BJ (cell line): ENCODE data around the gene AKNAD1. TPM values are rescaled to one million over a fixed set of nuclear protein-coding genes. Genes with fewer than 3 reads are reported as not detected.

Experiments
- CTCF ChIA-PET: fragments of 350-600 bp; formaldehyde crosslinking; extraction: SDS; loops from one replicate; lab custom pipeline; 2021; ENCODE audit warnings: antibody characterized with exemption, inconsistent platforms; lab: Yijun Ruan, JAX
- POLR2A ChIA-PET: fragments of 300-600 bp; sonication (Branson Sonifier 250); formaldehyde crosslinking; extraction: SDS; loops from one replicate; lab custom pipeline; 2021; ENCODE audit warnings: antibody characterized with exemption; lab: Charles Lee
- DNase-seq: peaks from one replicate; pipeline ENCODE4 v3.0.0-alpha.2; 2011; ENCODE audit warnings: low read depth
- H3K27me3 ChIP-seq: 2 replicates; pipeline ENCODE4 v1.6.0; 2011; ENCODE audit warnings: low read length; ENCODE audit not compliant: control insufficient read depth, insufficient read depth
- H3K36me3 ChIP-seq: 2 replicates; pipeline ENCODE4 v1.5.1; 2011; ENCODE audit warnings: low read length; ENCODE audit not compliant: control insufficient read depth, insufficient read depth
- H3K4me3 ChIP-seq: 2 replicates; pipeline ENCODE4 v1.5.1; 2011; ENCODE audit warnings: low read depth, mild to moderate bottlenecking, control low read depth, low read length
- polyA minus RNA-seq: library from RNA; depleted of rRNA, polyadenylated mRNA; stranded (reverse); fragments of >200 nt; gene quantifications from 2 replicates; pipeline ENCODE4 v1.2.3, GENCODE V29; 2011; rRNA and poly(A)+ RNA removed
- polyA plus RNA-seq: library from polyadenylated mRNA; depleted of rRNA; stranded (reverse); fragments of >200 nt; gene quantifications from 2 replicates; pipeline ENCODE4 v1.2.3, GENCODE V29; 2011; rRNA removed
- TF ChIP-seq, protein P1 (sequence below): IDR thresholded peaks from 2 replicates; pipeline ENCODE4 v1.5.1; 2011; ENCODE audit warnings: low read depth, mild to moderate bottlenecking, control low read depth, inconsistent platforms, low read length, moderate library complexity; ENCODE audit not compliant: insufficient read depth

AKNAD1 gene, protein sequence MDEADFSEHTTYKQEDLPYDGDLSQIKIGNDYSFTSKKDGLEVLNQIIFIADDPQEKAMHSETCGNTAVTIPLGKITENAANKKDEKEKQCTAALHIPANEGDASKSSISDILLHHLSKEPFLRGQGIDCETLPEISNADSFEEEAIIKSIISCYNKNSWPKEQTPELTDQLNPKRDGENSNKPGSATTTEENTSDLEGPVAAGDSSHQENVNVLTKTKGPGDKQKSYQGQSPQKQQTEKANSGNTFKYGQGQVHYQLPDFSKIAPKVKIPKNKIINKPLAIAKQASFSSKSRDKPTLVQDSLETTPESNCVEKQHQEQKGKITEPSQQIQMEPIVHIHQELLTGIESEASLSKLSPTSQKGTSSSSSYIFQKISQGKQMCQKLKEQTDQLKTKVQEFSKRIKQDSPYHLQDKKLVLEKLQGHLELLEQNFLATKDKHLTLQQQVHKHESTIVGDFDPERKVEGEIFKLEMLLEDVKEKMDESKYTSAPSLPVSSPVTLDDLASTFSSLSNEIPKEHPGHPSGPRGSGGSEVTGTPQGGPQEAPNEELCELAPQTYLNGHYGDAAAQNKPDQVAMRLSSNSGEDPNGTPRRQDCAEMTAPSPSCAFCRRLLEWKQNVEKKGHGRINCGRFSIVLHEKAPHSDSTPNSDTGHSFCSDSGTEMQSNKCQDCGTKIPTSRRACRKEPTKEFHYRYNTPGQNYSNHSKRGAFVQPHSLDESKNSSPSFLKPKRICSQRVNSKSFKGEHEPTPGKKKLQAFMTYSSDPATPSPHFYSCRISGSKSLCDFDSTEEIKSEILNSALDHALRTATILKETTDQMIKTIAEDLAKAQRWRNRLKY
- polyA plus RNA-seq = 0.25 and 0.32 TPM in 2 replicates
- polyA minus RNA-seq = not detected in 2 replicates

DNA sequence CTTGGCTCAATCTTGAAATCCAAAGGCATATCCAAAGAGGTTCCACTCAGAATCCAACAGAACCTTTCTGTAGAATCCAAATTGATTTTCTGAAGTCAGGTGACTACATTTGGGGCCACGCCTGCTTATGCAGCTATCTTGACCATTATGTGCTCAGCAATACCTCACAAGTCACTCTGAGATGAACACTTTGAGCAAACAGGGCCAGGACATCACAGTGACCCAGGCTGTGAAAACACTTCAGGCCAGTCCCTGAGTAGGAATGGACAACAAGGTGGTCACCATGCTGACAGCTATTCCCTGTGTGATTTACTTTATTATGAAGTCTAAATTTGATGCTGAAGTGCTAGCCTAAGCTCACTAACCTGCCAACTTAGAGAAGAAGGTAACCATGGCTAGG is at the start of gene AKNAD1:
Gene AKNAD1, minus strand, starts transcription at position 101 of the 400 bp plus-strand sequence. CDS start 4,430 bp downstream, outside the sequence.
- Histone ChIP-seq H3K4me3 (no peak within 1 kb of the TSS), H3K27me3 (peaks cover 2% of the 10 kb centered on the region), H3K36me3 (no peaks in the 10 kb centered on the region)
- DNase-seq = no peak
- CTCF ChIA-PET = interaction anchor here (1.0 to 1.5 kb wide), 2 partner anchors 9 to 13 kb away, joined by 3 read pairs; no protein-coding TSS in a partner anchor
- POLR2A ChIA-PET = no interaction called here
- TF ChIP-seq, protein P1, sequence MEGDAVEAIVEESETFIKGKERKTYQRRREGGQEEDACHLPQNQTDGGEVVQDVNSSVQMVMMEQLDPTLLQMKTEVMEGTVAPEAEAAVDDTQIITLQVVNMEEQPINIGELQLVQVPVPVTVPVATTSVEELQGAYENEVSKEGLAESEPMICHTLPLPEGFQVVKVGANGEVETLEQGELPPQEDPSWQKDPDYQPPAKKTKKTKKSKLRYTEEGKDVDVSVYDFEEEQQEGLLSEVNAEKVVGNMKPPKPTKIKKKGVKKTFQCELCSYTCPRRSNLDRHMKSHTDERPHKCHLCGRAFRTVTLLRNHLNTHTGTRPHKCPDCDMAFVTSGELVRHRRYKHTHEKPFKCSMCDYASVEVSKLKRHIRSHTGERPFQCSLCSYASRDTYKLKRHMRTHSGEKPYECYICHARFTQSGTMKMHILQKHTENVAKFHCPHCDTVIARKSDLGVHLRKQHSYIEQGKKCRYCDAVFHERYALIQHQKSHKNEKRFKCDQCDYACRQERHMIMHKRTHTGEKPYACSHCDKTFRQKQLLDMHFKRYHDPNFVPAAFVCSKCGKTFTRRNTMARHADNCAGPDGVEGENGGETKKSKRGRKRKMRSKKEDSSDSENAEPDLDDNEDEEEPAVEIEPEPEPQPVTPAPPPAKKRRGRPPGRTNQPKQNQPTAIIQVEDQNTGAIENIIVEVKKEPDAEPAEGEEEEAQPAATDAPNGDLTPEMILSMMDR = no peak

DNA sequence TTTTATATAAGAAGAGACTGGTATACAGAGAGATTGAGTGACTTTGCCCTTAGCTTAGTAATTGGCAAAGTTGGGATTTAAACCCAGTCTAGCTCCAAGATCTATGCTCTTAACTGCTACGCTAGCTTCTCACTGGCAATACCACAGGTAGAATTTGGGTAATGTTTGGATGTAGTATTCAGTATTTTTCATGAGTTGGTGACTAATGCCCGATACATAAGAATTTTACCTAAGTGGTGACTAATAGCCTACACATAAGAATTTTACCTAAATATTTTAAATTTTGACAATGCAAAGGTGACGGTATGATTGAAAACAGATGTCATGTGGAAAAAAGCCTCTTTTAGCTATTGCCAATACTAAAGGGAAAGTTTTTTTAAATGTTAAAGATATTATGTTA is 44.2 kb upstream of the AKNAD1 start:
- no peaks in the 10 kb centered on the region for H3K27me3 ChIP-seq
- CTCF ChIA-PET = interaction anchor here (1.4 kb wide), 1 partner anchor 73 kb away, joined by 9 read pairs; no protein-coding TSS in a partner anchor
- POLR2A ChIA-PET = no interaction called here
- H3K4me3 ChIP-seq = no peak overlapping the region
- TF ChIP-seq, protein P1 = no peak
- no peaks in the 10 kb centered on the region; the same call in 1 of the 2 replicates for H3K36me3 ChIP-seq
- DNase-seq = no peak

DNA sequence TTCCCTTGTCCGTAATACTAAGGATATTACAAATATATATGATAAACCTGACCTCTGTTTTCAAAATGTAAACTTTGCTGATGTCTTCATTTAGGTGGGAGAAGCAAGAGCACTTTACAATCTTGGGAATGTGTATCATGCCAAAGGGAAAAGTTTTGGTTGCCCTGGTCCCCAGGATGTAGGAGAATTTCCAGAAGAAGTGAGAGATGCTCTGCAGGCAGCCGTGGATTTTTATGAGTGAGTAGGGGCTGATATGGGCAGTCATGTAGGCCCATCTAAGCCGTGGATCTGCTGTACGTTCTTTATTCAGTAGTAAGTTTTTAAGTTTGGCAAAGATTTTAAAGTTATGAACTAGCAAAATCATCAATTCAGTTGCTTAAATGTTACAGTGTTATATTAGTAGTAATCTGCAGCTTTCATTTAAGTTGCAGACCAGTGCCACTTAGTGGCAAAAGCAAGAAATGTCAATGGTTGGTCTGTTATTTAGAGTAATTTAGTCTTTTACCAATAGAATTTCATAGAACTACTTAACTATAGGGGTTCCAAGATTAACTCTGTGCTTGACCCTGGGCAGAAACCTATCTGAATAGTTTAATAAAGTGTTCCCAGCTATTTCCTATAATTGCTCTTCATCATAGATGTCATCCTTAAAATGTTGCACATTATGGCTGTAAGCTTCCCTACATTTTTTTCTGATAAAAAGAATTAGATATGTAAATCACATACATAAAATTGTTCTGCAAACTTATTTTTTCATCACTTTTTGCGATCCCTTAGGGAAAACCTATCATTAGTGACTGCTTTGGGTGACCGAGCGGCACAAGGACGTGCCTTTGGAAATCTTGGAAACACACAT is 41.2 kb upstream of the AKNAD1 start:
- ChIA-PET CTCF (interaction anchor here (0.7 to 6.9 kb wide), 22 partner anchors 9 to 253 kb away, joined by 3 to 147 read pairs (median 4); partner anchors contain the start of gene PRPF38B), POLR2A (no interaction called here)
- H3K27me3 ChIP-seq = no peaks in the 10 kb centered on the region
- DNase-seq = no peak
- H3K4me3 ChIP-seq = no peak overlapping the region
- TF ChIP-seq, protein P1 = peak; percentile 63
- H3K36me3 ChIP-seq = no peaks in the 10 kb centered on the region

DNA sequence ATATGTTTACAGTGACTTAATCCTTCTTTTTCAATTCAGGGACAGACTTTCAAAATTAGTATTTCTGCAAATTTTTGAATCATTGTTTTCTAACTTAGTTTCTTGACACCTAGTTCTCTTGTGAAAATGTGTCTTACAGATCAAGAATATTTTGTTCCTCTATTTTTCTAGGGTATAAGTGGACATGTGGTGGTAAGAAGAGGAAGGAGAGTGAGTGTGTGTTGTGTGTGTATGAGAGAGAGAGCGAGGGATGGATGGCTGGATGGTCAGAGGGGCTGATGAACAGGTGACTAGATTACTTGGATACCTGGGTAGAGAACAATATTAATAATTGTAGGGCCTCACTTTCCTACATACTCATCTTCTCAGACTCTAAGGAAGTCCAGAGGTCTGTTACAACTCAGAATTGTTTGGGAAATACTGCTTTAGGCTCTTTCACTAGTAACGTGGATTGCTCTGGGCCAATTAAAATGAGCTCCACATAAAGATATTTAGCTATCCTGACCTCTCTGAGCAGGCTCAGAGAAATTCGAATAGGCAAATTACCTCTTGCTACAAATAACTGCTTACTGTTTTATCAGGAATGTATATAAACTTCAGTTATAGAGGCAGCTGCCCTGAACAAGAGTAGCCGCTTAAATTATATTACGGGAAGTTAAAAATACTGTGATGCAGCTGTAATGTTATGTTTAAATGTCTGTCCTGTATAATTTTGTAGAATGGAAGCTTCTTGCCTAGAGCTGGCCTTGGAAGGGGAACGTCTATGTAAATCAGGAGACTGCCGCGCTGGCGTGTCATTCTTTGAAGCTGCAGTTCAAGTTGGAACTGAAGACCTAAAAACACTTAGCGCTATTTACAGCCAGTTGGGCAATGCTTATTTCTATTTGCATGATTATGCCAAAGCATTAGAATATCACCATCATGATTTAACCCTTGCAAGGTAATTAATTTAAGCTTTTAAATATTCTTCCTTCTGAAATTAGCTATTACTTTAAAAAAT is 39.6 kb upstream of the AKNAD1 start:
- H3K4me3 ChIP-seq = no peak overlapping the region

More for the DNA sequence above, 39.6 kb upstream of the AKNAD1 start:
- ChIA-PET CTCF (interaction anchor here (0.6 to 6.9 kb wide), 13 partner anchors 10 to 384 kb away, joined by 3 to 147 read pairs (median 5); no protein-coding TSS in a partner anchor), POLR2A (interaction anchor here (0.6 to 1.7 kb wide), 3 partner anchors 65 to 204 kb away, joined by 3 to 5 read pairs (median 4); partner anchors contain the start of gene PRPF38B)
- TF ChIP-seq, protein P1 = no peak
- DNase-seq = no peak
- no peaks in the 10 kb centered on the region for H3K27me3 ChIP-seq
- H3K36me3 ChIP-seq = no peaks in the 10 kb centered on the region
